Mesenchymal stem cell (in vitro differentiated cells and primary cell): Measurements from ENCODE around the gene CDKL5.

Experiments used
- DNase-seq: peaks from one replicate; pipeline ENCODE4 v3.0.0-alpha.2; 2013
- H2AFZ ChIP-seq: one replicate; pipeline ENCODE4 v1.6.1; 2013; ENCODE audit warnings: low read depth, mild to moderate bottlenecking, control low read depth, inconsistent platforms, low read length, moderate library complexity
- H2AK5ac ChIP-seq: 2 replicates; pipeline ENCODE4 v1.6.1; 2013; ENCODE audit warnings: low read length, moderate library complexity, mild to moderate bottlenecking, inconsistent platforms; ENCODE audit not compliant: severe bottlenecking
- H2BK120ac ChIP-seq: one replicate; pipeline ENCODE4 v1.6.1; 2013; ENCODE audit warnings: low read depth, mild to moderate bottlenecking, inconsistent platforms, low read length, moderate library complexity
- H2BK12ac ChIP-seq, 2 experiments: one replicate each; pipeline ENCODE4 v1.6.1; 2013; ENCODE audit warnings: inconsistent platforms in 2 of 2, low read length in 2 of 2, mild to moderate bottlenecking in 2 of 2, moderate library complexity in 2 of 2, control low read depth in 1 of 2
- H2BK15ac ChIP-seq: one replicate; pipeline ENCODE4 v1.6.1; 2013; ENCODE audit warnings: mild to moderate bottlenecking, low read depth, inconsistent platforms; ENCODE audit not compliant: poor library complexity, severe bottlenecking
- H2BK5ac ChIP-seq: 2 replicates; pipeline ENCODE4 v1.6.1; 2013; ENCODE audit warnings: low read depth, mild to moderate bottlenecking, low read length, control low read depth, inconsistent platforms; ENCODE audit not compliant: poor library complexity, severe bottlenecking
- H3K14ac ChIP-seq, 2 experiments: one replicate each; pipeline ENCODE4 v1.6.1; 2013; ENCODE audit warnings: inconsistent platforms in 2 of 2, low read length in 2 of 2, control low read depth in 1 of 2, mild to moderate bottlenecking in 1 of 2, moderate library complexity in 1 of 2
- H3K18ac ChIP-seq, 2 experiments: one replicate each; pipeline ENCODE4 v1.6.1; 2013; ENCODE audit warnings: inconsistent platforms in 2 of 2, low read length in 2 of 2, control low read depth in 1 of 2, low read depth in 1 of 2, mild to moderate bottlenecking in 1 of 2
- H3K23ac ChIP-seq, 2 experiments: one replicate each; pipeline ENCODE4 v1.6.1; 2013; ENCODE audit warnings: inconsistent platforms in 2 of 2, low read length in 2 of 2, mild to moderate bottlenecking in 2 of 2, moderate library complexity in 2 of 2, control low read depth in 1 of 2
- H3K27ac ChIP-seq: 2 replicates; pipeline ENCODE4 v1.5.1; 2013; ENCODE audit warnings: mild to moderate bottlenecking, moderate library complexity, low read length, control low read depth, inconsistent platforms; ENCODE audit not compliant: poor library complexity, severe bottlenecking
- H3K27me3 ChIP-seq, 2 experiments: 2 replicates each; pipeline versions ENCODE4 v1.6.1 to v1.7.0; 2013; ENCODE audit warnings: low read length in 2 of 2, mild to moderate bottlenecking in 2 of 2, moderate library complexity in 2 of 2, control low read depth in 1 of 2, inconsistent platforms in 1 of 2; ENCODE audit not compliant: control insufficient read depth in 1 of 2, insufficient read depth in 1 of 2
- H3K36me3 ChIP-seq, 2 experiments: 2 replicates each; pipeline versions ENCODE4 v1.6.1 to v1.7.0; 2013; ENCODE audit warnings: low read length in 2 of 2, control low read depth in 1 of 2, inconsistent platforms in 1 of 2, low read depth in 1 of 2, mild to moderate bottlenecking in 1 of 2; ENCODE audit not compliant: insufficient read depth in 2 of 2, control insufficient read depth in 1 of 2
- H3K4ac ChIP-seq, 2 experiments: one replicate each; pipeline ENCODE4 v1.6.1; 2013; ENCODE audit warnings: inconsistent platforms in 2 of 2, low read length in 2 of 2, mild to moderate bottlenecking in 2 of 2, moderate library complexity in 2 of 2, control low read depth in 1 of 2, low read depth in 1 of 2
- H3K4me1 ChIP-seq: 2 replicates; pipeline ENCODE4 v1.6.1; 2013; ENCODE audit warnings: low read depth, low read length, control low read depth; ENCODE audit not compliant: control insufficient read depth, insufficient read depth
- H3K4me2 ChIP-seq: 2 replicates; pipeline ENCODE4 v1.6.1; 2013; ENCODE audit warnings: low read length, mild to moderate bottlenecking, inconsistent platforms; ENCODE audit not compliant: poor library complexity, severe bottlenecking
- H3K4me3 ChIP-seq, 2 experiments: 2 replicates each; pipeline versions ENCODE4 v1.5.1 to v1.7.0; 2013; ENCODE audit warnings: low read length in 2 of 2, mild to moderate bottlenecking in 2 of 2, control low read depth in 1 of 2, low read depth in 1 of 2; ENCODE audit not compliant: insufficient read depth in 1 of 2
- H3K79me1 ChIP-seq: replicated peaks from 2 replicates; pipeline ENCODE4 v1.6.1; 2013; ENCODE audit warnings: mild to moderate bottlenecking, control low read depth, low read length, inconsistent platforms; ENCODE audit not compliant: poor library complexity, severe bottlenecking
- H3K9ac ChIP-seq: 2 replicates; pipeline ENCODE4 v1.7.0; 2013; ENCODE audit warnings: mild to moderate bottlenecking, low read length, moderate library complexity
- H3K9me3 ChIP-seq: 2 replicates; pipeline ENCODE4 v1.7.0; 2013; ENCODE audit warnings: mild to moderate bottlenecking, low read length; ENCODE audit not compliant: control insufficient read depth
- H4K8ac ChIP-seq: one replicate; pipeline ENCODE4 v1.6.1; 2013; ENCODE audit warnings: inconsistent platforms, mild to moderate bottlenecking, low read length, moderate library complexity
- H4K91ac ChIP-seq: one replicate; pipeline ENCODE4 v1.6.1; 2013; ENCODE audit warnings: mild to moderate bottlenecking, low read length, inconsistent platforms
- WGBS: methylation state at CpG from one replicate; pipeline ENCODE4 v1.1.7; 2013; ENCODE audit warnings: mixed read lengths; 5-methylcytosine and 5-hydroxymethylcytosine counted together

Gene CDKL5

DNA sequence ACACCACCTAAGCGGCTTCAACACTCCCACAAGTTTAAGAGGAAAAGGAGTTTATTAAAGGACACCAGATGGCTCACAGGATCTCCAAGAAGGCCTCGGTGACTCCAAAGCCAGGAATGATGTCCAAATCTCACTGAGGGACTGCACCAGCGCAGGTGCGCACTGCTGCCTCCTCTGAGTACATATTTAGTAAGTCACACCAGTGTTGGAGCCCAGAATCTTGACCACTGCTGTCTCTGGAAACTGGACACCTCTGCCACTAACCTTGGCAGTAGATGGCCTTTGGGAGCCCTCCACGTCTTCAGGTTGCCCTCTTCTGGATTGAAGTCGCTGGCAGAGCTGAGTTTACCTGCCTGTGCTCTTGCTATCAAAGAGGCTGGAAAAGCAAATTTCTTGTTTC lies 256.6 kb downstream of the CDKL5 start:
- Histone ChIP-seq H3K4ac (no peak overlapping the region), H2BK12ac (no peak overlapping the region), H3K27me3 (peaks cover 0 to 5% of the 10 kb centered on the region in 2 experiments), H3K4me3 (no peak overlapping the region), H3K14ac (no peak overlapping the region), H3K18ac (no peak overlapping the region), H3K9ac (no peak overlapping the region), H2BK120ac (no peak overlapping the region), H3K27ac (no peak overlapping the region), H3K4me2 (no peak overlapping the region), H2BK5ac (no peak overlapping the region), H2AFZ (no peak overlapping the region), H3K9me3 (no peaks in the 10 kb centered on the region), H3K23ac (no peak overlapping the region), H3K4me1 (no peaks in the 10 kb centered on the region), H2AK5ac (no peak overlapping the region), H3K36me3 (no peaks in the 10 kb centered on the region), H4K8ac (no peak overlapping the region), H2BK15ac (no peak overlapping the region), H4K91ac (no peak overlapping the region), H3K79me1 (no peaks in the 10 kb centered on the region)
- 99% methylated on average over 6 of the region's 6 CpGs for WGBS
- no peak for DNase-seq

DNA sequence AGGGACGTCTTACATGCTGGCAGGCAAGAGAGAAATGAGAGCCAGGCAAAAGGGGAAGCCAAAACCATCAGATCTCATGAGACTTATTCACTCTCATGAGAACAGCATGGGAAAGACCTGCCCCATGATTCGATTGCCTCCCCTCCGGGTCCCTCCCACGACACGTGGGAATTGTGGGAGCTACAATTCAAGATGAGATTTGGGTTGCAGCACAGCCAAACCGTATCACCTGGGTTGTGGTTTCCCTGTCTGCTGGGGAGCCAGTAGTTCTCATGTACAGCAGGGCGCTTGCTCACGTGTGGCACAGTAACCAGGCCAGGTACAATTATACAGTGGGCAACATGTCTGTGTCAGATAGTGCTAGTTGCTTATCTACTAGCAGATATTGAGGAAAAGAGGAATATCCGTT lies 257.6 kb downstream of the CDKL5 start:
- no peaks in the 10 kb centered on the region for H3K79me1 ChIP-seq
- no peak overlapping the region for H4K8ac ChIP-seq
- peaks cover 0 to 8% of the 10 kb centered on the region in 2 experiments for H3K27me3 ChIP-seq
- H4K91ac ChIP-seq, result no peak overlapping the region
- 87% methylated on average over 7 of the region's 9 CpGs for WGBS
- H3K9ac ChIP-seq, result no peak overlapping the region
- H3K14ac ChIP-seq, result no peak overlapping the region
- no peak overlapping the region for H3K4ac ChIP-seq
- H3K18ac ChIP-seq, result no peak overlapping the region
- H2AK5ac ChIP-seq, result no peak overlapping the region
- no peak overlapping the region for H2BK12ac ChIP-seq
- no peak overlapping the region for H2BK5ac ChIP-seq
- no peak overlapping the region for H3K23ac ChIP-seq
- H3K4me1 ChIP-seq, result no peaks in the 10 kb centered on the region
- no peak for DNase-seq
- H3K4me2 ChIP-seq, result no peak overlapping the region
- no peak overlapping the region for H2BK15ac ChIP-seq
- H3K36me3 ChIP-seq, result no peaks in the 10 kb centered on the region
- H2BK120ac ChIP-seq, result no peak overlapping the region
- no peak overlapping the region for H3K27ac ChIP-seq
- no peak overlapping the region for H2AFZ ChIP-seq
- H3K4me3 ChIP-seq, result no peak overlapping the region
- H3K9me3 ChIP-seq, result no peaks in the 10 kb centered on the region

DNA sequence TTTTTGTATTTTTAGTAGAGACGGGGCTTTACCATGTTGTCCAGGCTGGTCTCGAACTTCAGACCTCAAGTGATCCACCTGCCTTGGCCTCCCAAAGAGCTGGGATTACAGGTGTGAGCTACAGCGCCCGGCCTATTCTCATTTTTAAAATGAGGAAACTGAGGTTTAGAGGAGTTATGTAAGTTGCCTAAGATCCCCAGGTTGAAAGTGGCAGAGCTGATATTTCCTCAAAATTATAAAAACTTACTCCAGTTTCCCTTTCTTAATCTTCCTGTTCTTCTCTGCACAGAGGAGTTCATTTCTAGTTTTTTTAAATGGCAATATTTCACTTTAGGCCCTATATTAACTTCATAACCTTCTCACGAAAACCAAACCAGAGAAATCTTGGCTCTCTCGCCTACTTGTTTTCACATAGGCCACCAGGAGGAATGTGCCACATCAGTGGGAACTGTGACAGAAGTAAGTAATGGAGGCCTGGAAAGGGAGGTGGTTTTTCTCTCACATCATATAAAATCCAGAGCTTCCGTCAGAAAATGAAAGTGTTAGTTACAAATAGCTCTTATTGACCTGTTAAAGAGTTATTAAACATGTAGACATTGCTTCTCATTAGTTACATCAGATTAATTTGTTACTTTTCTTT lies 262.6 kb downstream of the CDKL5 start:
- Histone ChIP-seq H2AK5ac (no peak overlapping the region), H4K91ac (no peak overlapping the region), H2BK5ac (no peak overlapping the region), H3K18ac (no peak overlapping the region), H3K36me3 (no peaks in the 10 kb centered on the region), H3K23ac (no peak overlapping the region), H2BK12ac (no peak overlapping the region), H3K14ac (no peak overlapping the region), H3K4ac (no peak overlapping the region), H3K9me3 (no peaks in the 10 kb centered on the region), H2AFZ (no peak overlapping the region), H3K4me2 (no peak overlapping the region), H3K79me1 (no peaks in the 10 kb centered on the region), H3K4me3 (no peak overlapping the region), H2BK120ac (no peak overlapping the region), H3K27me3 (peaks cover 0 to 20% of the 10 kb centered on the region in 2 experiments), H4K8ac (no peak overlapping the region), H2BK15ac (no peak overlapping the region), H3K27ac (no peak overlapping the region), H3K4me1 (no peaks in the 10 kb centered on the region), H3K9ac (no peak overlapping the region)
- WGBS, result 100% methylated on average over 1 of the region's 7 CpGs
- DNase-seq, result no peak

DNA sequence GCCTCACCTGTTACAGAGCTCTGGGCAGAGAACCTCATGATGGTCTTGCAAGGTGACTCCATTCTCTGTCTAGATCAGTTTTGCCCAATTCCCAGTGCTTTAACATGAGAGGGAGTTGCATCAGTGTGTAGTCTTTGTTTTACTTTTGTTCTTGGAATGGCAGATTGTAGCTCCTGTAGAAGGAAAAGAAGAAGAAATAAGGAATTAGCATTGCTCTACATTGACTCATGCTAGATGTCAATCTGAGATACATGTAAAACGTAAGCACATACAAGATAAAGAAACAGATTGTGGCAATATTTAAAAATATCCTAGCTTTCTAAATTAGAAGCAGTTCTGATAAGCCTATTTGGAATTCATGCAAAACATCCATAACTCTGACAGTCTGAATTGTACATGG lies 266.0 kb downstream of the CDKL5 start:
- Histone ChIP-seq H3K4me3 (no peak overlapping the region), H2BK5ac (no peak overlapping the region), H2AFZ (no peak overlapping the region), H2BK12ac (no peak overlapping the region), H4K91ac (no peak overlapping the region), H3K27me3 (peaks cover 0 to 15% of the 10 kb centered on the region in 2 experiments), H3K18ac (no peak overlapping the region), H3K79me1 (no peaks in the 10 kb centered on the region), H3K4me2 (no peak overlapping the region), H2BK15ac (no peak overlapping the region), H3K14ac (no peak overlapping the region), H3K27ac (no peak overlapping the region), H3K9me3 (peaks cover 3% of the 10 kb centered on the region), H2AK5ac (no peak overlapping the region), H3K23ac (no peak overlapping the region), H2BK120ac (no peak overlapping the region), H3K9ac (no peak overlapping the region), H4K8ac (no peak overlapping the region), H3K4ac (no peak overlapping the region), H3K4me1 (no peaks in the 10 kb centered on the region), H3K36me3 (no peaks in the 10 kb centered on the region)
- WGBS, result no CpG with 5 or more reads among the region's 1 CpG
- no peak for DNase-seq
